Activated T-helper 1 cell treated with anti-CD3 and anti-CD28 coated beads, Interleukin-12 subunit alpha, Interleukin-12 subunit beta, Interleukin-2, Interleukin-4 antibody, amounts not matched to agents 30 ng/mL and 10 ng/mL and 1 ng/mL, durations not matched to agents 14 hours and 24 hours and 36 hours (primary cell): ENCODE data around the gene RHBDL3. TPM values are rescaled to one million over a fixed set of nuclear protein-coding genes. Genes with fewer than 3 reads are reported as not detected.

ENCODE experiments used
- DNase-seq: peaks from one replicate; pipeline ENCODE4 v3.0.0; 2021; ENCODE audit warnings: low spot score
- H3K27ac Mint-ChIP-seq: one replicate; pipeline ENCODE4 v1.8.0; 2021; ENCODE audit warnings: mild to moderate bottlenecking, mixed read lengths
- H3K27me3 Mint-ChIP-seq: one replicate; pipeline ENCODE4 v1.8.0; 2022; ENCODE audit warnings: mild to moderate bottlenecking, moderate library complexity, mixed read lengths; ENCODE audit not compliant: insufficient read depth
- H3K36me3 Mint-ChIP-seq: one replicate; pipeline ENCODE4 v1.8.0; 2021; ENCODE audit warnings: low read depth, mixed read lengths
- H3K4me1 Mint-ChIP-seq: one replicate; pipeline ENCODE4 v1.8.0; 2021; ENCODE audit warnings: low read depth, mixed read lengths
- H3K4me3 Mint-ChIP-seq: one replicate; pipeline ENCODE4 v1.8.0; 2021; ENCODE audit warnings: mild to moderate bottlenecking, moderate library complexity, mixed read lengths
- H3K9me3 Mint-ChIP-seq: one replicate; pipeline ENCODE4 v1.8.0; 2021; ENCODE audit warnings: mixed read lengths
- intact Hi-C: fragments of 100-400 bp; cut with micrococcal nuclease; formaldehyde crosslinking; loops from one replicate; pipeline ENCODE4 v1.15.1; 2024
- total RNA-seq: library from RNA; stranded (reverse); gene quantifications from 2 replicates; pipeline ENCODE4 v1.2.3, GENCODE V29; 2022

Gene RHBDL3, protein sequence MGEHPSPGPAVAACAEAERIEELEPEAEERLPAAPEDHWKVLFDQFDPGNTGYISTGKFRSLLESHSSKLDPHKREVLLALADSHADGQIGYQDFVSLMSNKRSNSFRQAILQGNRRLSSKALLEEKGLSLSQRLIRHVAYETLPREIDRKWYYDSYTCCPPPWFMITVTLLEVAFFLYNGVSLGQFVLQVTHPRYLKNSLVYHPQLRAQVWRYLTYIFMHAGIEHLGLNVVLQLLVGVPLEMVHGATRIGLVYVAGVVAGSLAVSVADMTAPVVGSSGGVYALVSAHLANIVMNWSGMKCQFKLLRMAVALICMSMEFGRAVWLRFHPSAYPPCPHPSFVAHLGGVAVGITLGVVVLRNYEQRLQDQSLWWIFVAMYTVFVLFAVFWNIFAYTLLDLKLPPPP
- total RNA-seq: 0.10 and 0.26 TPM in 2 replicates

GRCh38 chr17:32265192-32265923 lies at the start of gene RHBDL3:
Gene RHBDL3, plus strand, starts transcription at chr17:32265832. Its CDS starts 358 bp downstream, at chr17:32266190.
- Mint-ChIP-seq H3K27ac (no peak within 1 kb of the TSS), H3K4me3 (peak within 1 kb of the TSS; percentile 81), H3K36me3 (no peaks in the 10 kb centered on the region), H3K4me1 (peaks cover 20% of the 10 kb centered on the region), H3K9me3 (no peaks in the 10 kb centered on the region), H3K27me3 (peaks cover 75% of the 10 kb centered on the region)
- intact Hi-C loops: loop anchor here (5.0 to 10.0 kb wide), 2 partner anchors 52 to 61 kb away; no protein-coding TSS in a partner anchor
- DNase-seq: no peak

GRCh38 chr17:32222621-32223020 lies 43.0 kb upstream of the RHBDL3 start:
- Mint-ChIP-seq H3K4me1 (peaks cover 19% of the 10 kb centered on the region), H3K4me3 (no peak overlapping the region), H3K9me3 (no peaks in the 10 kb centered on the region), H3K27me3 (no peaks in the 10 kb centered on the region), H3K27ac (no peak overlapping the region), H3K36me3 (peaks cover 10% of the 10 kb centered on the region)
- no peak for DNase-seq
- intact Hi-C loops: loop anchor here (5.0 kb wide), 1 partner anchor 300 kb away; no protein-coding TSS in a partner anchor

DNA sequence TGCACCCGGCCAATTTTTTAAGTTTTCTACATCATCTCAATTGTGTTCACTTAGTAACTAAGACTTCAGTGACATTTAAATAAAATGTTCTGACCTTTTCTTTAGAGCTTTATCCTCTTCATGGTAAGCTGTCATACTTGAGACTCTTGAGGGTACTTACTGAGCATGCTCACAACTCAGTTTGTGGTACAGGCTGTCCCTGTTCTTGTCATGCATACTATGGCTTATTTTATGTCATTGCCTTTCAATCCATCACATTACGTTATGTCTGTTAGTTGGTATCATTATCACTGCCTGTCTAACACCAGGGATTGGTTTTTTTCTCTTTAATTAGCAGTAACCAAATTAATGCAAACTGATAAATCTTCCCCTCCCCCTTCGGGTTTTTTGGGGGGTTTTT lies 41.9 kb upstream of the RHBDL3 start:
- no peaks in the 10 kb centered on the region for H3K9me3 Mint-ChIP-seq
- H3K4me3 Mint-ChIP-seq: no peak overlapping the region
- peaks cover 8% of the 10 kb centered on the region for H3K36me3 Mint-ChIP-seq
- peaks cover 14% of the 10 kb centered on the region for H3K4me1 Mint-ChIP-seq
- H3K27ac Mint-ChIP-seq: no peak overlapping the region
- H3K27me3 Mint-ChIP-seq: no peaks in the 10 kb centered on the region
- intact Hi-C loops: loop anchor here (5.0 kb wide), 1 partner anchor 299 kb away; no protein-coding TSS in a partner anchor
- DNase-seq: no peak

DNA sequence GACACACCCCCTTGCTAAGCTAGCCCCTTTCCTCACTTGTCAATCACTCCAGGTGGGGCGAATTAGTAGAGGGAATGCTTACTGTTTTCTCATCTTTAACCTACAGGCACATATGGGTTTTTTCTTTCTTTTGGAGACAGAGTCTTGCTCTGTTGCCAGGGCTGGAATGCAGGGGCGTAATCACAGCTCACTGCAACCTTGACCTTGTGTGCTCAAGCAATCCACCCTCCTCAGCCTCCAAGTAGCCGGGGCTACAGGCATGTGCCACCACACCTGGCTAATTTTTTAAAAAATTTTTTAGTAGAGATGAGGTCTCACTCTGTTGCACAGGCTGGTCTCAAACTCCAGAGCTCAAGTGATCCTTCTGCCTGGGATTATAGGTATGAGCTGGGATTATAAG lies 38.7 kb upstream of the RHBDL3 start:
- intact Hi-C loops: no loop called here
- no peaks in the 10 kb centered on the region for H3K9me3 Mint-ChIP-seq
- peaks cover 6% of the 10 kb centered on the region for H3K4me1 Mint-ChIP-seq
- H3K36me3 Mint-ChIP-seq: peaks cover 11% of the 10 kb centered on the region
- H3K4me3 Mint-ChIP-seq: no peak overlapping the region
- DNase-seq: no peak
- no peak overlapping the region for H3K27ac Mint-ChIP-seq
- H3K27me3 Mint-ChIP-seq: no peaks in the 10 kb centered on the region

DNA sequence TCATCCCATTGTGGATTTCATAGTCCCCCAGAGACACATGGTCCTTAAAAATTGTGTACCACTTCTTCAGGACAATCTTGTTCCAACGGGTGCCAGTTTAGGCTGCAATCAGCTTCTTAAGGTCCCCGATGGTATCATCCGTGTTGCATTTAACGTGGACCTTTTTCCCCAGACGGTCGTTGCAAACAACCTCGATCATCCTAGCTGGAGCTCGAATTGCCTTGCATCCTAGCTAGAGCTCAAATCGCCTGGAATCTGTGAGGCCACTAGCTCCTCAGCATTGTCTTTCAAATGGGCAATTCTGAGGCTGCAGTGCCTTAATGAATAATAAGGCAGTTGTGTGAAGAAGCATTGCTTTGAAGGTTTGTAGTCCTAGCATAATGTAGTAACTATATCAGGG lies 37.7 kb upstream of the RHBDL3 start:
- no peak overlapping the region for H3K27ac Mint-ChIP-seq
- intact Hi-C loops: no loop called here

DNA sequence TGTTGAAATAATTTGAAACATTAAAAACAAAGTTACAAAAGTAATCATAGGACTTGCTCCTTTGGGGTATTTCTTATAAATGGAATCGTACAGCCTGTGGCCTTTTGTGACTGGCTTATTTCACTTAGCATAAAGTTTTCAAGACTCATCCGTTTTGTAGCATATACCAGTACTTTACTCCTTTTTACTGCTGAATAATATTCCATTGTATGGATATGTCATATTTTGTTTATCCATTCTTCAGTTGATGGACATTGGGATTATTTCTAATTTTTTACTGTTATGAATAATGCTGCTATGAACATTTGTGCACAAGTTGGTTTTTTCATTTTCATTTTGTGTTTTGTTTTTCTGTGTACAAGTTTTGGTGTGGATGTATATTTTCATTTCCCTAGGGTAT lies 30.0 kb upstream of the RHBDL3 start:
- Mint-ChIP-seq H3K4me3 (no peak overlapping the region), H3K4me1 (peaks cover 17% of the 10 kb centered on the region), H3K27ac (no peak overlapping the region), H3K27me3 (peaks cover 3% of the 10 kb centered on the region), H3K9me3 (no peaks in the 10 kb centered on the region), H3K36me3 (no peaks in the 10 kb centered on the region)
- no peak for DNase-seq
- intact Hi-C loops: no loop called here

More for the DNA sequence above, 37.7 kb upstream of the RHBDL3 start:
- Mint-ChIP-seq H3K4me1 (peaks cover 10% of the 10 kb centered on the region), H3K4me3 (no peak overlapping the region), H3K27me3 (no peaks in the 10 kb centered on the region), H3K36me3 (peaks cover 6% of the 10 kb centered on the region), H3K9me3 (no peaks in the 10 kb centered on the region)
- DNase-seq: no peak

- intact Hi-C loops: no loop called here
- Mint-ChIP-seq H3K4me3 (no peak overlapping the region), H3K27ac (no peak overlapping the region), H3K9me3 (no peaks in the 10 kb centered on the region), H3K27me3 (peaks cover 6% of the 10 kb centered on the region), H3K4me1 (no peaks in the 10 kb centered on the region), H3K36me3 (no peaks in the 10 kb centered on the region)
- DNase-seq: no peak
Measured at GRCh38 chr17:32239456-32239855, 26.2 kb upstream of the RHBDL3 start.

- Mint-ChIP-seq H3K4me3 (no peak overlapping the region), H3K4me1 (no peaks in the 10 kb centered on the region), H3K36me3 (no peaks in the 10 kb centered on the region), H3K27me3 (peaks cover 6% of the 10 kb centered on the region), H3K27ac (no peak overlapping the region), H3K9me3 (no peaks in the 10 kb centered on the region)
- intact Hi-C loops: no loop called here
- no peak for DNase-seq
Measured at GRCh38 chr17:32240750-32241149, 24.9 kb upstream of the RHBDL3 start.

DNA sequence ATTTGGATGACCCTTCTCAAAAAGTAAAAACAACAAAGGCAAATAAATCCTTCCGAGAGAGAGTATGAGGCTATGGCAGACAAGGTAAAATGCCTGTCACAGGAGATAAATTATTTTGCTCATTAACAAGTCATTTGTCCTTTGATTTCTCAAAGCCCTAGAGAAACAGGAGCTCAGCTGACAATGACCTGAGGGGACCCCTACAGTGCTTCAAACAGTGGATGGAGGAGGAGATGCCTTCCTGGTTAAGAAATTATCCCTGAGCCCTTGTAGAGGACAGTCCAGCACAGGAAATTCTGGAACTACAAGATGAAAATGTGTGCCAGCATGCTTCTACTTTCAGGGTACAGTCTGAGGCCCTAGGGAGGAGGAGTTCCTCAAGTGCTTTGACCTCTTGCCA lies 24.0 kb upstream of the RHBDL3 start:
- H3K27me3 Mint-ChIP-seq: peaks cover 9% of the 10 kb centered on the region
- no peak for DNase-seq
- no peak overlapping the region for H3K27ac Mint-ChIP-seq
- H3K4me3 Mint-ChIP-seq: no peak overlapping the region
- no peaks in the 10 kb centered on the region for H3K4me1 Mint-ChIP-seq
- intact Hi-C loops: no loop called here
- no peaks in the 10 kb centered on the region for H3K36me3 Mint-ChIP-seq
- H3K9me3 Mint-ChIP-seq: no peaks in the 10 kb centered on the region

GRCh38 chr17:32249475-32249874 lies 16.2 kb upstream of the RHBDL3 start:
- DNase-seq: no peak
- no peaks in the 10 kb centered on the region for H3K9me3 Mint-ChIP-seq
- intact Hi-C loops: no loop called here
- H3K27ac Mint-ChIP-seq: no peak overlapping the region
- peaks cover 19% of the 10 kb centered on the region for H3K27me3 Mint-ChIP-seq
- no peaks in the 10 kb centered on the region for H3K36me3 Mint-ChIP-seq
- H3K4me1 Mint-ChIP-seq: no peaks in the 10 kb centered on the region
- H3K4me3 Mint-ChIP-seq: no peak overlapping the region

GRCh38 chr17:32253117-32253611 lies 12.5 kb upstream of the RHBDL3 start:
- intact Hi-C loops: loop anchor here (1.0 to 2.0 kb wide), 5 partner anchors 66 to 502 kb away; partner anchors contain the start of genes PSMD11 and ZNF207
- Mint-ChIP-seq H3K4me3 (no peak overlapping the region), H3K9me3 (no peaks in the 10 kb centered on the region), H3K27me3 (peaks cover 21% of the 10 kb centered on the region), H3K4me1 (no peaks in the 10 kb centered on the region), H3K27ac (no peak overlapping the region), H3K36me3 (no peaks in the 10 kb centered on the region)
- peak; percentile 67 for DNase-seq

DNA sequence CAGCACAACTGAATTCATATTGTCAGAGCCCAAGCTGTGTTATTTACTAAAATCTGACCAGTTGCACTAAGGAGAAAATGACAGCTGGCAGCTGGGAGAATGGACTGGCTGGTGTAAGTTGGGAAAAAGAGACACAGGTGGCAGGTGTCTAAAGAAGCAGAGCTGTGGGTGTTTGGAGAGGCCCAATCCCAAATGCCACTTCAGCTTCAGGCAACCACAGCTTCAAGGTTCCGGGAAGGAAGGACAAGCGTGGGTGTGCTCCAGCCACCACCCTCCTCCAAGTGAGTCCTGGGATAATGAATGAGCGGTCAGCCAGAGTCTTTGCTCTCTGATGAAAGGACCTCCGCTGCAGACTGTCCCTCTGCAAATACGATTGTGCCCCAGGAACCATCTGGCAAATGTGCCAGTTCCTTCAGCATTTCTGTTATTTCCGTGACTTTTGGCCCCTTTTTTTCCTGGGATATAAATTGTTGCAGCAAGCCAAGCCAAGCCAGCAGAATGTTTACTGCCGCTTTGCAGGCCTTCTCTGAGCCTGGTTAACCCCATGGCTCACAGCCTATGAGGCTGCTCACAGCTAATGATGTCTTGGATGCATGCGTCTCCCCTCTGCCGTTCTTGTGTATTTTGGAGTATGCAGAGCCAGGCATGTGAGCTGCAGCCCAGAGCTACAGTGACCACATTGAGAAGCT lies 9.5 kb upstream of the RHBDL3 start:
- Mint-ChIP-seq H3K4me3 (no peak overlapping the region), H3K27me3 (peaks cover 26% of the 10 kb centered on the region), H3K27ac (no peak overlapping the region), H3K36me3 (no peaks in the 10 kb centered on the region), H3K4me1 (no peaks in the 10 kb centered on the region), H3K9me3 (no peaks in the 10 kb centered on the region)
- intact Hi-C loops: no loop called here
- DNase-seq: no peak

DNA sequence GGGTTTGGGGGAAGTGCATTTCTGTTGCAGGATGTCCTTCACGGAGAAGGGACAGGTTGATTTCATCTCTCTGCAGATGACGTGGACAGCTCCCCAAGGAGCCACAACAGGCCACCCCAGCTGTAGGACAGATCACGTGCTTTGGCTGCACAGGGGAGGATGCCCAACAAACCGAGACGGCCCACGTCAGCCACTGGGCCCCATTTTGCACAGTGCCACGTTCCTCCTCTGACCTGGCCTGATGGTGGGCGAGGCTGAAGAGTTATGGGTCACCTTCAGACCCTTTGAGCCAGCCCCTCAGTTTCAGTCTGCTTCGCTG lies 9.0 kb upstream of the RHBDL3 start:
- Mint-ChIP-seq H3K27me3 (peaks cover 29% of the 10 kb centered on the region), H3K27ac (no peak overlapping the region), H3K4me1 (no peaks in the 10 kb centered on the region), H3K36me3 (no peaks in the 10 kb centered on the region), H3K4me3 (no peak overlapping the region), H3K9me3 (no peaks in the 10 kb centered on the region)
- no peak for DNase-seq
- intact Hi-C loops: no loop called here
